CD14-positive monocyte (primary cell): ENCODE data around the gene FZD2. TPM values are rescaled to one million over a fixed set of nuclear protein-coding genes. Genes with fewer than 3 reads are reported as not detected.

Source experiments
- DNase-seq, 3 donors: peaks; one replicate each; pipeline ENCODE4 v3.0.0-alpha.2; 2011 to 2022
- H2AFZ ChIP-seq: 2 replicates; pipeline ENCODE4 v1.6.0; 2012; ENCODE audit warnings: mild to moderate bottlenecking, low read depth, low read length, inconsistent platforms; ENCODE audit not compliant: insufficient read depth, poor library complexity, severe bottlenecking
- H3K27ac ChIP-seq, 2 donors: 1 replicate in 1 of 2; 2 replicates in 1 of 2; pipeline ENCODE4 v1.5.1; 2012 to 2013; ENCODE audit warnings: low read length in 2 of 2, control low read depth in 1 of 2, inconsistent platforms in 1 of 2, low read depth in 1 of 2, mild to moderate bottlenecking in 1 of 2
- H3K27me3 ChIP-seq, 2 donors: one replicate each; pipeline versions ENCODE4 v1.6.0 to v1.6.1; 2011 to 2013; ENCODE audit warnings: low read length in 2 of 2; ENCODE audit not compliant: control insufficient read depth in 2 of 2, insufficient read depth in 2 of 2
- H3K36me3 ChIP-seq, 2 donors: replicated peaks in 1 of 2; 1 replicate in 1 of 2; 2 replicates in 1 of 2; pipeline versions ENCODE4 v1.5.1 to v1.6.1; 2012 to 2013; ENCODE audit warnings: low read length in 2 of 2, control low read depth in 1 of 2, inconsistent platforms in 1 of 2, mild to moderate bottlenecking in 1 of 2; ENCODE audit not compliant: insufficient read depth in 2 of 2, control insufficient read depth in 1 of 2
- H3K4me1 ChIP-seq, 2 donors: 1 replicate in 1 of 2; 2 replicates in 1 of 2; pipeline versions ENCODE4 v1.5.1 to v1.6.1; 2012 to 2013; ENCODE audit warnings: low read length in 2 of 2, control low read depth in 1 of 2, inconsistent platforms in 1 of 2, mild to moderate bottlenecking in 1 of 2, moderate library complexity in 1 of 2; ENCODE audit not compliant: insufficient read depth in 2 of 2, control insufficient read depth in 1 of 2
- H3K4me2 ChIP-seq: replicated peaks from 2 replicates; pipeline ENCODE3; 2012; ENCODE audit warnings: low read length, moderate library complexity, mild to moderate bottlenecking; ENCODE audit not compliant: poor library complexity, severe bottlenecking; ENCODE audit errors: extremely low read depth
- H3K4me3 ChIP-seq, 3 experiments: fragments of 200-600 bp in 1 of 3; sonication (generic) in 1 of 3; replicated peaks in 1 of 3; 1 replicate in 2 of 3; 2 replicates in 1 of 3; pipeline ENCODE4 v1.5.1; 2011 to 2013; ENCODE audit warnings: low read length in 3 of 3, mild to moderate bottlenecking in 3 of 3, control low read depth in 2 of 3, low read depth in 2 of 3, inconsistent platforms in 1 of 3, moderate library complexity in 1 of 3
- H3K79me2 ChIP-seq: 2 replicates; pipeline ENCODE4 v1.6.0; 2012; ENCODE audit warnings: mild to moderate bottlenecking, control low read depth, inconsistent platforms, low read length, moderate library complexity; ENCODE audit not compliant: insufficient read depth
- H3K9ac ChIP-seq: 2 replicates; pipeline ENCODE4 v1.6.0; 2017; ENCODE audit warnings: low read length, mild to moderate bottlenecking; ENCODE audit not compliant: insufficient read depth, poor library complexity, severe bottlenecking
- H3K9me3 ChIP-seq, 2 donors: replicated peaks in 1 of 2; 1 replicate in 1 of 2; 2 replicates in 1 of 2; pipeline versions ENCODE4 v1.5.1 to v1.6.1; 2012 to 2013; ENCODE audit warnings: low read length in 2 of 2, control low read depth in 1 of 2; ENCODE audit not compliant: control insufficient read depth in 1 of 2, insufficient read depth in 1 of 2
- H4K20me1 ChIP-seq: 2 replicates; pipeline ENCODE4 v1.6.0; 2012; ENCODE audit warnings: mild to moderate bottlenecking, low read length, control low read depth, moderate library complexity; ENCODE audit not compliant: insufficient read depth
- H3K27ac Mint-ChIP-seq, 7 donors: one replicate each; pipeline ENCODE4 v1.8.0; 2020; ENCODE audit warnings: mild to moderate bottlenecking in 7 of 7, mixed read lengths in 7 of 7, moderate library complexity in 6 of 7, inconsistent platforms in 2 of 7
- H3K27me3 Mint-ChIP-seq, 3 donors: one replicate each; pipeline ENCODE4 v1.8.0; 2021 to 2022; ENCODE audit warnings: low read depth in 3 of 3, mild to moderate bottlenecking in 3 of 3, mixed read lengths in 3 of 3, moderate library complexity in 3 of 3, inconsistent platforms in 1 of 3
- H3K36me3 Mint-ChIP-seq, 2 donors: one replicate each; pipeline ENCODE4 v1.8.0; 2020; ENCODE audit warnings: mixed read lengths in 2 of 2, inconsistent platforms in 1 of 2, mild to moderate bottlenecking in 1 of 2
- H3K4me1 Mint-ChIP-seq: one replicate; pipeline ENCODE4 v1.8.0; 2020; ENCODE audit warnings: mild to moderate bottlenecking, mixed read lengths
- H3K4me3 Mint-ChIP-seq, 2 donors: one replicate each; pipeline ENCODE4 v1.8.0; 2020; ENCODE audit warnings: mild to moderate bottlenecking in 2 of 2, mixed read lengths in 2 of 2, moderate library complexity in 1 of 2
- H3K9me3 Mint-ChIP-seq, 7 donors: one replicate each; pipeline ENCODE4 v1.8.0; 2020 to 2022; ENCODE audit warnings: mixed read lengths in 7 of 7, mild to moderate bottlenecking in 6 of 7, moderate library complexity in 6 of 7, inconsistent platforms in 2 of 7
- WGBS: methylation state at CpG from one replicate; pipeline ENCODE4 v1.1.5; 2013; ENCODE audit warnings: missing lambda C conversion rate; ENCODE audit not compliant: insufficient coverage; 5-methylcytosine and 5-hydroxymethylcytosine counted together
- intact Hi-C, 2 donors: fragments of 100-400 bp; cut with micrococcal nuclease; formaldehyde crosslinking; loops; one replicate each; pipeline versions ENCODE4 v1.15.0 to v1.15.1; 2023
- polyA plus RNA-seq, 3 donors: library from polyadenylated mRNA; depleted of rRNA in 1 of 3; unstranded in 2 of 3; stranded (reverse) in 1 of 3; fragments of 300-500 nt in 2 of 3; fragments of >200 nt in 1 of 3; fragmentation: Illumina TruSeq in 2 of 3; gene quantifications; 1 replicate in 2 of 3; 2 replicates in 1 of 3; pipeline ENCODE4 v1.2.3, GENCODE V29; 2012 to 2021
- TF ChIP-seq, protein P1 (sequence below): fragments of 200-600 bp; IDR thresholded peaks from one replicate; pipeline ENCODE4 v1.8.0; 2022; ENCODE audit warnings: antibody characterized with exemption, mild to moderate bottlenecking

Gene FZD2
- polyA plus RNA-seq, 3 donors = 3.1 to 7.2 (median 6.2) TPM

DNA sequence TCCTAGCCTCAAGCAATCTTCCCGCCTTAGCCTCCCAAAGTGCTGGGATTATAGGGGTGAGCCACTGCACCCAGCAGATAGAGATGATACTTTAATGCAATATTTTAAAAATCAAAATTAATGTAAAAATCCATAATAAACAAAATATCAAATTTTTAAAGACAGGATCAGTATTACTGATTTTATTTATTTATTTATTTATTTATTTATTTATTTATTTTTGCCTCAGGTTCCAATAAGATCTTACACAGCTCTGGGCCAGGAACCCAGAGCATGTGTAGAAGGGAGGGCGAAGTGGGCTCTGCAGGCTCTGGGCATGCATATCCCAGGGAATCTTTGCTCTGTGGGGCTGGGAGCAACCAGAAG lies 41.6 kb downstream of the FZD2 start:
- Histone ChIP-seq H2AFZ (no peak overlapping the region), H3K36me3 (no peaks in the 10 kb centered on the region), H3K4me1 (no peaks in the 10 kb centered on the region), H3K4me3 (no peak overlapping the region), H3K4me2 (no peak overlapping the region), H3K79me2 (no peaks in the 10 kb centered on the region), H4K20me1 (no peaks in the 10 kb centered on the region), H3K27ac (no peak overlapping the region), H3K9me3 (no peaks in the 10 kb centered on the region), H3K9ac (no peak overlapping the region), H3K27me3 (no peaks in the 10 kb centered on the region)
- no peaks in the 10 kb centered on the region for H3K36me3 Mint-ChIP-seq
- H3K9me3 Mint-ChIP-seq = no peaks in the 10 kb centered on the region
- no peak for DNase-seq
- WGBS = 100% methylated on average over 1 of the region's 2 CpGs
- H3K4me3 Mint-ChIP-seq = no peak overlapping the region
- H3K4me1 Mint-ChIP-seq = peaks cover 3% of the 10 kb centered on the region
- intact Hi-C loops = no loop called here
- H3K27ac Mint-ChIP-seq = no peak overlapping the region
- TF ChIP-seq, protein P1, sequence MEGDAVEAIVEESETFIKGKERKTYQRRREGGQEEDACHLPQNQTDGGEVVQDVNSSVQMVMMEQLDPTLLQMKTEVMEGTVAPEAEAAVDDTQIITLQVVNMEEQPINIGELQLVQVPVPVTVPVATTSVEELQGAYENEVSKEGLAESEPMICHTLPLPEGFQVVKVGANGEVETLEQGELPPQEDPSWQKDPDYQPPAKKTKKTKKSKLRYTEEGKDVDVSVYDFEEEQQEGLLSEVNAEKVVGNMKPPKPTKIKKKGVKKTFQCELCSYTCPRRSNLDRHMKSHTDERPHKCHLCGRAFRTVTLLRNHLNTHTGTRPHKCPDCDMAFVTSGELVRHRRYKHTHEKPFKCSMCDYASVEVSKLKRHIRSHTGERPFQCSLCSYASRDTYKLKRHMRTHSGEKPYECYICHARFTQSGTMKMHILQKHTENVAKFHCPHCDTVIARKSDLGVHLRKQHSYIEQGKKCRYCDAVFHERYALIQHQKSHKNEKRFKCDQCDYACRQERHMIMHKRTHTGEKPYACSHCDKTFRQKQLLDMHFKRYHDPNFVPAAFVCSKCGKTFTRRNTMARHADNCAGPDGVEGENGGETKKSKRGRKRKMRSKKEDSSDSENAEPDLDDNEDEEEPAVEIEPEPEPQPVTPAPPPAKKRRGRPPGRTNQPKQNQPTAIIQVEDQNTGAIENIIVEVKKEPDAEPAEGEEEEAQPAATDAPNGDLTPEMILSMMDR = no peak
- peaks cover 2 to 10% (median 8%) of the 10 kb centered on the region in 3 donors for H3K27me3 Mint-ChIP-seq

DNA sequence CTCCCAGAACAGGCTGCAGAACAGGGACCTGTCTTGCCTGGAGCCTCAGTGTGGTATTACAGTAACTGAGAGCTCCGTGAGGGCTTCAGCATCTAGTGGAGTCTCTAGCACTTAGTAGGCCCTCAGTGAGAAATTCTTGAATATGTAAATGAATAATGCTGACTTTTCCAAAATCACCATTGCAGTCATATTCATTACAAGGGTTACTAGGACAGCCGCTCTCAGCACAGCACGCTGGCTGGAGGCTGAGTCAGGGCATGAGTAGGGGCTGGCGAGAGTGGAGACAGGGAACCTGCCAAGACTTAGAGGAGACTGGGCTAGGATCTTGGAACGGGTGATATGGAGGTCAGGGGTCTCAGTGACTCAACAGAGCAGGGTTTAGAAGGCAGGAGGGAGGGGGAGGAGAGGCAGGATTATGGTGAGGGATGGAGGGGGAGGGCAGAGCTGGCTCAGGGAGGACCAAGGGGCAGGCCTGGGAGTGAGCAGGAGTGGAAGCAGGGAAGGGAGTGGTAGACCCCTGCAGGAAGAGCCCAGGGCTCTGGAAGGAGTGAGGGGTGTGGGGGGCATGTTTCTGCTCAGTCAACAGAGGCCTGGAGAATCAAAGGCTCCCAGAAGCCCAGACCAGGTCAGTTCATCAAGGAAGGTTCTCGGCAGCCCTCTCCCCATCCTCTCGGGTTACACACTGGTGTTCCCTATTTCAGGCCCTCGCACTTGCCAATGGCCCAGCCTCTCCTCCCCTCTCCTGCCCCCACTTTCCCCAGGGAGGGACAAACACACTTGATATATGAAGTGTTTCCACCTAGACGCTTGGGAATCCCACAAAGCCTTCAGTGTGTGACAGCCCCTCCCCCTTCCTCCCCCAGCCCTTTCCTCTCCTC lies 42.3 kb downstream of the FZD2 start:
- Histone ChIP-seq H3K36me3 (no peaks in the 10 kb centered on the region), H3K27ac (no peak overlapping the region), H3K9ac (no peak overlapping the region), H3K9me3 (no peaks in the 10 kb centered on the region), H3K79me2 (no peaks in the 10 kb centered on the region), H2AFZ (no peak overlapping the region), H4K20me1 (no peaks in the 10 kb centered on the region), H3K4me1 (no peaks in the 10 kb centered on the region), H3K4me2 (no peak overlapping the region), H3K4me3 (no peak overlapping the region), H3K27me3 (no peaks in the 10 kb centered on the region)
- 91% methylated on average over 6 of the region's 9 CpGs for WGBS
- Mint-ChIP-seq H3K9me3 (no peaks in the 10 kb centered on the region), H3K27ac (peak overlapping the region in 3 of 7 donors; percentile 20 to 66 (median 55)), H3K36me3 (no peaks in the 10 kb centered on the region), H3K27me3 (peaks cover 0 to 10% (median 6%) of the 10 kb centered on the region in 3 donors), H3K4me3 (no peak overlapping the region), H3K4me1 (peaks cover 3% of the 10 kb centered on the region)
- DNase-seq = no peak
- intact Hi-C loops = no loop called here
- TF ChIP-seq, protein P1 = no peak
